ENCODE data around the gene STK38. TPM values are rescaled to one million over a fixed set of nuclear protein-coding genes. Genes with fewer than 3 reads are reported as not detected.

Gene STK38
- total and polyA plus RNA-seq, 2 of the 13 experiments (the other 11 are each of a cell fraction or from before 2014, with no cell fraction given): 10.3 to 20.7 TPM

DNA sequence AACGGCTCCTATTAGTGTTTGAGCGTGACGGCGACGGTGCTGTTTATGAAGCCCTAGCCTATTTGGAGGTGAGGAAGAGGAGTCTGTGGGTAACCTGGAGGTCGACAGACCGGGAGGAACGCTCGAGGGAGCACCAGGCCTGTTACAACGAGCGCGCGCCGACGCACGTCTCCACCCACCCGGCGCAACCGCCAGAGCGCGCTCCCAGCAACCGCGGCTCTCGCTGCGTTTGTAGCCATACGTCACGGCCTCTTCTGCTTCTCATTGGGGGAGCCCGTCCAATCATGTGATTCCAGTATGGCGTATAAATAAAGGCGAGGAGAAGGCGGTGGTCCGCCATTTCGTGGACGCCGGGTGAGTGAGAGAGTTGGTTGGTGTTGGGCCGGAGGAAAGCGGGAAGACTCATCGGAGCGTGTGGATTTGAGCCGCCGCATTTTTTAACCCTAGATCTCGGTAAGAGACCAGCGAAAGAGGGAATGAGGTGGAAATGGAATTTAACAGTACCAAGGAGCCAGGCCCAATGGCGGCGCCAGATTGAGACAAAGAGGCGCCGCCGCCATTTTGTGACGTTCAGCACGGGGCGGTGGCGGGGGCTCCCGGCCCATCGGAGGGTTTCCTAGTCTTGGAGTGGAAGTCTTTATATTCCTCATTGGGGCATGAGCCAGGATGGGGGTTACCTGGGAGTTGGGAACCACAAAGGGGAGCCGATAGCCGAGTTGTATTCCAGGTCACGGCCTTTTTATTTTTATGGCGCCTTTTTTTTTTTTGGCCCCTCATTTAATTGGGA lies 46.9 kb upstream of the STK38 start, which contains the start of gene SRSF3 (continued):
- TF ChIP-seq ZNF615 (CRISPR knock-in tag; IDR thresholded peaks at IDR 0.05; ENCODE audit: borderline replicate concordance) (peak; percentile 88; the same call in 1 of the 2 replicates), MYNN (CRISPR knock-in tag; IDR thresholded peaks at IDR 0.05; ENCODE audit: low read depth) (no peak), ZNF225 (CRISPR knock-in tag; IDR thresholded peaks at IDR 0.05) (peak; percentile 83), ZNF646 (CRISPR knock-in tag; IDR thresholded peaks at IDR 0.05) (no peak), DNMT1 (CRISPR knock-in tag; IDR thresholded peaks at IDR 0.05) (no peak), RARA (CRISPR knock-in tag; IDR thresholded peaks at IDR 0.05) (peak; percentile 34; the same call in 1 of the 2 replicates), ZNF772 (CRISPR knock-in tag; IDR thresholded peaks at IDR 0.05) (peak; percentile 80; the same call in 1 of the 2 replicates), ATAD3A (CRISPR knock-in tag; IDR thresholded peaks at IDR 0.05) (no peak), FOXC1 (CRISPR knock-in tag; IDR thresholded peaks at IDR 0.05; ENCODE audit: borderline replicate concordance) (peak; percentile 95), SETDB1 (CRISPR knock-in tag; IDR thresholded peaks at IDR 0.05; ENCODE audit: borderline replicate concordance) (no peak), CREBL2 (CRISPR knock-in tag; IDR thresholded peaks at IDR 0.05; ENCODE audit: borderline replicate concordance) (no peak), BRCA1 (CRISPR knock-in tag; IDR thresholded peaks at IDR 0.05) (no peak; the same call in 1 of the 2 replicates), ZNF75D (CRISPR knock-in tag; IDR thresholded peaks at IDR 0.05; ENCODE audit: borderline replicate concordance) (no peak), ZNF567 (CRISPR knock-in tag; IDR thresholded peaks at IDR 0.05; ENCODE audit: borderline replicate concordance) (peak; percentile 72; the same call in 1 of the 2 replicates), KAT7 (CRISPR knock-in tag; IDR thresholded peaks at IDR 0.05; ENCODE audit: borderline replicate concordance) (peak; percentile 94), MTF1 (CRISPR knock-in tag; IDR thresholded peaks at IDR 0.05) (no peak), ZNF350 (CRISPR knock-in tag; IDR thresholded peaks at IDR 0.05; ENCODE audit: borderline replicate concordance, low read depth) (peak; percentile 99)
- TF ChIP-seq, protein P1, sequence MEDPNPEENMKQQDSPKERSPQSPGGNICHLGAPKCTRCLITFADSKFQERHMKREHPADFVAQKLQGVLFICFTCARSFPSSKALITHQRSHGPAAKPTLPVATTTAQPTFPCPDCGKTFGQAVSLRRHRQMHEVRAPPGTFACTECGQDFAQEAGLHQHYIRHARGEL (CRISPR knock-in tag; IDR thresholded peaks at IDR 0.05): peak; percentile 23; the same call in 1 of the 2 replicates
